GM23338 (cell line): Measurements from ENCODE around the gene SLCO3A1.

Experiments
- EZH2 ChIP-seq: fragments of 200-600 bp; sonication (generic); IDR thresholded peaks from one replicate; pipeline ENCODE4 v1.8.0; 2017; ENCODE audit warnings: antibody characterized with exemption, mild to moderate bottlenecking, low read depth; ENCODE audit not compliant: unreplicated experiment
- EZH2phosphoT487 ChIP-seq: fragments of 200-600 bp; sonication (generic); IDR thresholded peaks from one replicate; pipeline ENCODE4 v1.8.1; 2018; ENCODE audit warnings: antibody characterized with exemption; ENCODE audit not compliant: unreplicated experiment
- JUNB ChIP-seq: IDR thresholded peaks from one replicate; pipeline ENCODE4 v1.6.1; 2016; ENCODE audit warnings: antibody characterized with exemption; ENCODE audit not compliant: unreplicated experiment
- NANOG ChIP-seq: IDR thresholded peaks from 2 replicates; pipeline ENCODE4 v1.6.1; 2016; ENCODE audit warnings: antibody characterized with exemption, borderline replicate concordance
- POLR2AphosphoS5 ChIP-seq: IDR thresholded peaks from 2 replicates; pipeline ENCODE4 v1.6.1; 2016; ENCODE audit warnings: antibody characterized with exemption, low read depth
- ZNF114 ChIP-seq: fragments of 250-450 bp; sonication (Bioruptor Pico); IDR thresholded peaks from 2 replicates; pipeline ENCODE4 v1.5.0; 2020; ENCODE audit warnings: mild to moderate bottlenecking, moderate library complexity
- TF ChIP-seq, protein P1 (sequence below), 2 experiments: fragments of 200-600 bp in 1 of 2; sonication (generic) in 1 of 2; conservative IDR thresholded peaks; 2 replicates each; pipeline versions ENCODE4 v1.5.1 to v1.6.1; 2016 to 2017; ENCODE audit warnings: antibody characterized with exemption in 2 of 2, low read depth in 2 of 2, mild to moderate bottlenecking in 2 of 2, moderate library complexity in 1 of 2
- TF ChIP-seq, protein P2 (sequence below): IDR thresholded peaks from 2 replicates; pipeline ENCODE4 v1.6.1; 2016; ENCODE audit warnings: antibody characterized with exemption
- TF ChIP-seq, protein P3 (sequence below): IDR thresholded peaks from one replicate; pipeline ENCODE4 v1.6.1; 2018; ENCODE audit warnings: antibody characterized with exemption; ENCODE audit not compliant: unreplicated experiment
- TF ChIP-seq, protein P4 (sequence below): fragments of 250-450 bp; sonication (Bioruptor Pico); IDR thresholded peaks from 2 replicates; pipeline ENCODE4 v1.5.0; 2020; ENCODE audit warnings: mild to moderate bottlenecking, moderate library complexity

DNA sequence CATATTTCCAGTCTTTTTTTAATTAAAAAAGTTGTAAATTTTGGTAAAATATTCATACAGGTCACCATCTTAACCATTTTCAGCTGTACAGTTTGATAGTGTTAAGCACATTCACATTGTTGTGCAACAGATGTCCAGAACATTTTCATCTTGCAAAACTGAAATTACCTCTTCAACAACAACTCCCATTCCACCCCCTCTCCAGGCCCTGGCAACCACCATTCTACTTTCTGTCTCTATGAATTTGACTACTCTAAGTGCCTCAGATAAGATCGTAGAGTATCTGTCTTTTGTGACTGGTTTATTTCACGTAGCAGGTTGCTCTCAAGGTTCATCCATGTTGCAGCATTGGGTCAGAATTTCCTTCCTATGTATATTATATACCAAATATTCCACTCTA is 76.0 kb downstream of the SLCO3A1 start:
- no peak for TF ChIP-seq POLR2AphosphoS5
- TF ChIP-seq, protein P1, sequence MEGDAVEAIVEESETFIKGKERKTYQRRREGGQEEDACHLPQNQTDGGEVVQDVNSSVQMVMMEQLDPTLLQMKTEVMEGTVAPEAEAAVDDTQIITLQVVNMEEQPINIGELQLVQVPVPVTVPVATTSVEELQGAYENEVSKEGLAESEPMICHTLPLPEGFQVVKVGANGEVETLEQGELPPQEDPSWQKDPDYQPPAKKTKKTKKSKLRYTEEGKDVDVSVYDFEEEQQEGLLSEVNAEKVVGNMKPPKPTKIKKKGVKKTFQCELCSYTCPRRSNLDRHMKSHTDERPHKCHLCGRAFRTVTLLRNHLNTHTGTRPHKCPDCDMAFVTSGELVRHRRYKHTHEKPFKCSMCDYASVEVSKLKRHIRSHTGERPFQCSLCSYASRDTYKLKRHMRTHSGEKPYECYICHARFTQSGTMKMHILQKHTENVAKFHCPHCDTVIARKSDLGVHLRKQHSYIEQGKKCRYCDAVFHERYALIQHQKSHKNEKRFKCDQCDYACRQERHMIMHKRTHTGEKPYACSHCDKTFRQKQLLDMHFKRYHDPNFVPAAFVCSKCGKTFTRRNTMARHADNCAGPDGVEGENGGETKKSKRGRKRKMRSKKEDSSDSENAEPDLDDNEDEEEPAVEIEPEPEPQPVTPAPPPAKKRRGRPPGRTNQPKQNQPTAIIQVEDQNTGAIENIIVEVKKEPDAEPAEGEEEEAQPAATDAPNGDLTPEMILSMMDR (conservative IDR thresholded peaks at IDR 0.05; ENCODE audit: low read depth in 2 of 2) = no peak
- TF ChIP-seq, protein P2, sequence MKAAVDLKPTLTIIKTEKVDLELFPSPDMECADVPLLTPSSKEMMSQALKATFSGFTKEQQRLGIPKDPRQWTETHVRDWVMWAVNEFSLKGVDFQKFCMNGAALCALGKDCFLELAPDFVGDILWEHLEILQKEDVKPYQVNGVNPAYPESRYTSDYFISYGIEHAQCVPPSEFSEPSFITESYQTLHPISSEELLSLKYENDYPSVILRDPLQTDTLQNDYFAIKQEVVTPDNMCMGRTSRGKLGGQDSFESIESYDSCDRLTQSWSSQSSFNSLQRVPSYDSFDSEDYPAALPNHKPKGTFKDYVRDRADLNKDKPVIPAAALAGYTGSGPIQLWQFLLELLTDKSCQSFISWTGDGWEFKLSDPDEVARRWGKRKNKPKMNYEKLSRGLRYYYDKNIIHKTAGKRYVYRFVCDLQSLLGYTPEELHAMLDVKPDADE = no peak
- no peak for TF ChIP-seq EZH2
- TF ChIP-seq, protein P3, sequence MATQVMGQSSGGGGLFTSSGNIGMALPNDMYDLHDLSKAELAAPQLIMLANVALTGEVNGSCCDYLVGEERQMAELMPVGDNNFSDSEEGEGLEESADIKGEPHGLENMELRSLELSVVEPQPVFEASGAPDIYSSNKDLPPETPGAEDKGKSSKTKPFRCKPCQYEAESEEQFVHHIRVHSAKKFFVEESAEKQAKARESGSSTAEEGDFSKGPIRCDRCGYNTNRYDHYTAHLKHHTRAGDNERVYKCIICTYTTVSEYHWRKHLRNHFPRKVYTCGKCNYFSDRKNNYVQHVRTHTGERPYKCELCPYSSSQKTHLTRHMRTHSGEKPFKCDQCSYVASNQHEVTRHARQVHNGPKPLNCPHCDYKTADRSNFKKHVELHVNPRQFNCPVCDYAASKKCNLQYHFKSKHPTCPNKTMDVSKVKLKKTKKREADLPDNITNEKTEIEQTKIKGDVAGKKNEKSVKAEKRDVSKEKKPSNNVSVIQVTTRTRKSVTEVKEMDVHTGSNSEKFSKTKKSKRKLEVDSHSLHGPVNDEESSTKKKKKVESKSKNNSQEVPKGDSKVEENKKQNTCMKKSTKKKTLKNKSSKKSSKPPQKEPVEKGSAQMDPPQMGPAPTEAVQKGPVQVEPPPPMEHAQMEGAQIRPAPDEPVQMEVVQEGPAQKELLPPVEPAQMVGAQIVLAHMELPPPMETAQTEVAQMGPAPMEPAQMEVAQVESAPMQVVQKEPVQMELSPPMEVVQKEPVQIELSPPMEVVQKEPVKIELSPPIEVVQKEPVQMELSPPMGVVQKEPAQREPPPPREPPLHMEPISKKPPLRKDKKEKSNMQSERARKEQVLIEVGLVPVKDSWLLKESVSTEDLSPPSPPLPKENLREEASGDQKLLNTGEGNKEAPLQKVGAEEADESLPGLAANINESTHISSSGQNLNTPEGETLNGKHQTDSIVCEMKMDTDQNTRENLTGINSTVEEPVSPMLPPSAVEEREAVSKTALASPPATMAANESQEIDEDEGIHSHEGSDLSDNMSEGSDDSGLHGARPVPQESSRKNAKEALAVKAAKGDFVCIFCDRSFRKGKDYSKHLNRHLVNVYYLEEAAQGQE = no peak
- no peak for TF ChIP-seq EZH2phosphoT487
- TF ChIP-seq JUNB = no peak
- no peak for TF ChIP-seq ZNF114 (CRISPR knock-in tag)
- TF ChIP-seq, protein P4, sequence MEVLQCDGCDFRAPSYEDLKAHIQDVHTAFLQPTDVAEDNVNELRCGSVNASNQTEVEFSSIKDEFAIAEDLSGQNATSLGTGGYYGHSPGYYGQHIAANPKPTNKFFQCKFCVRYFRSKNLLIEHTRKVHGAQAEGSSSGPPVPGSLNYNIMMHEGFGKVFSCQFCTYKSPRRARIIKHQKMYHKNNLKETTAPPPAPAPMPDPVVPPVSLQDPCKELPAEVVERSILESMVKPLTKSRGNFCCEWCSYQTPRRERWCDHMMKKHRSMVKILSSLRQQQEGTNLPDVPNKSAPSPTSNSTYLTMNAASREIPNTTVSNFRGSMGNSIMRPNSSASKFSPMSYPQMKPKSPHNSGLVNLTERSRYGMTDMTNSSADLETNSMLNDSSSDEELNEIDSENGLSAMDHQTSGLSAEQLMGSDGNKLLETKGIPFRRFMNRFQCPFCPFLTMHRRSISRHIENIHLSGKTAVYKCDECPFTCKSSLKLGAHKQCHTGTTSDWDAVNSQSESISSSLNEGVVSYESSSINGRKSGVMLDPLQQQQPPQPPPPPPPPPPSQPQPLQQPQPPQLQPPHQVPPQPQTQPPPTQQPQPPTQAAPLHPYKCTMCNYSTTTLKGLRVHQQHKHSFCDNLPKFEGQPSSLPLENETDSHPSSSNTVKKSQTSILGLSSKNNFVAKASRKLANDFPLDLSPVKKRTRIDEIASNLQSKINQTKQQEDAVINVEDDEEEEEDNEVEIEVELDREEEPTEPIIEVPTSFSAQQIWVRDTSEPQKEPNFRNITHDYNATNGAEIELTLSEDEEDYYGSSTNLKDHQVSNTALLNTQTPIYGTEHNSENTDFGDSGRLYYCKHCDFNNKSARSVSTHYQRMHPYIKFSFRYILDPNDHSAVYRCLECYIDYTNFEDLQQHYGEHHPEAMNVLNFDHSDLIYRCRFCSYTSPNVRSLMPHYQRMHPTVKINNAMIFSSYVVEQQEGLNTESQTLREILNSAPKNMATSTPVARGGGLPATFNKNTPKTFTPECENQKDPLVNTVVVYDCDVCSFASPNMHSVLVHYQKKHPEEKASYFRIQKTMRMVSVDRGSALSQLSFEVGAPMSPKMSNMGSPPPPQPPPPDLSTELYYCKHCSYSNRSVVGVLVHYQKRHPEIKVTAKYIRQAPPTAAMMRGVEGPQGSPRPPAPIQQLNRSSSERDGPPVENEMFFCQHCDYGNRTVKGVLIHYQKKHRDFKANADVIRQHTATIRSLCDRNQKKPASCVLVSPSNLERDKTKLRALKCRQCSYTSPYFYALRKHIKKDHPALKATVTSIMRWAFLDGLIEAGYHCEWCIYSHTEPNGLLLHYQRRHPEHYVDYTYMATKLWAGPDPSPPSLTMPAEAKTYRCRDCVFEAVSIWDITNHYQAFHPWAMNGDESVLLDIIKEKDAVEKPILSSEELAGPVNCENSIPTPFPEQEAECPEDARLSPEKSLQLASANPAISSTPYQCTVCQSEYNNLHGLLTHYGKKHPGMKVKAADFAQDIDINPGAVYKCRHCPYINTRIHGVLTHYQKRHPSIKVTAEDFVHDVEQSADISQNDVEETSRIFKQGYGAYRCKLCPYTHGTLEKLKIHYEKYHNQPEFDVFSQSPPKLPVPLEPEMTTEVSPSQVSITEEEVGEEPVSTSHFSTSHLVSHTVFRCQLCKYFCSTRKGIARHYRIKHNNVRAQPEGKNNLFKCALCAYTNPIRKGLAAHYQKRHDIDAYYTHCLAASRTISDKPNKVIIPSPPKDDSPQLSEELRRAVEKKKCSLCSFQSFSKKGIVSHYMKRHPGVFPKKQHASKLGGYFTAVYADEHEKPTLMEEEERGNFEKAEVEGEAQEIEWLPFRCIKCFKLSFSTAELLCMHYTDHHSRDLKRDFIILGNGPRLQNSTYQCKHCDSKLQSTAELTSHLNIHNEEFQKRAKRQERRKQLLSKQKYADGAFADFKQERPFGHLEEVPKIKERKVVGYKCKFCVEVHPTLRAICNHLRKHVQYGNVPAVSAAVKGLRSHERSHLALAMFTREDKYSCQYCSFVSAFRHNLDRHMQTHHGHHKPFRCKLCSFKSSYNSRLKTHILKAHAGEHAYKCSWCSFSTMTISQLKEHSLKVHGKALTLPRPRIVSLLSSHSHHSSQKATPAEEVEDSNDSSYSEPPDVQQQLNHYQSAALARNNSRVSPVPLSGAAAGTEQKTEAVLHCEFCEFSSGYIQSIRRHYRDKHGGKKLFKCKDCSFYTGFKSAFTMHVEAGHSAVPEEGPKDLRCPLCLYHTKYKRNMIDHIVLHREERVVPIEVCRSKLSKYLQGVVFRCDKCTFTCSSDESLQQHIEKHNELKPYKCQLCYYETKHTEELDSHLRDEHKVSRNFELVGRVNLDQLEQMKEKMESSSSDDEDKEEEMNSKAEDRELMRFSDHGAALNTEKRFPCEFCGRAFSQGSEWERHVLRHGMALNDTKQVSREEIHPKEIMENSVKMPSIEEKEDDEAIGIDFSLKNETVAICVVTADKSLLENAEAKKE = no peak
- TF ChIP-seq NANOG = no peak
